ENCODE data around the gene MRTFA. TPM values are rescaled to one million over a fixed set of nuclear protein-coding genes. Genes with fewer than 3 reads are reported as not detected.
"Not testable (repeated sequence)": the region's sequence is repeated elsewhere in the genome, so short reads cannot be mapped to it uniquely, and the experiment has no call there.

MRTFA gene
- polyA plus RNA-seq, 2 of the 4 experiments (the other 2 are of a cell fraction) = 6.8 to 48.3 TPM

- H3K9me3 ChIP-seq = no peaks in the 10 kb centered on the region; the same call in 2 of the 3 replicates
- ChIA-PET POLR2A (no interaction called here), CTCF (interaction anchor here (1.3 kb wide), 1 partner anchor 148 kb away, joined by 3 read pairs; no protein-coding TSS in a partner anchor)
- FAIRE-seq (no peak), ATAC-seq (no peak), DNase-seq (ENCODE audit: low read depth in 1 of 2, low spot score in 1 of 2) (no peak)
- no peak overlapping the region for H3K4me3 ChIP-seq
- H3K27ac ChIP-seq = no peak overlapping the region
- peaks cover 41% of the 10 kb centered on the region for H3K4me1 ChIP-seq
- no peak overlapping the region for H3K4me2 ChIP-seq
- TF ChIP-seq CTCF (IDR thresholded peaks at IDR 0.05) (no peak), CHD2 (IDR thresholded peaks at IDR 0.05; ENCODE audit: low read length, partially characterized antibody) (no peak), MAZ (IDR thresholded peaks at IDR 0.05; ENCODE audit: borderline replicate concordance, low read depth, low read length) (no peak), HOXA7 (CRISPR knock-in tag; IDR thresholded peaks at IDR 0.05) (no peak), KDM1A (IDR thresholded peaks at IDR 0.05; ENCODE audit: low read depth) (no peak), ZC3H11A (IDR thresholded peaks at IDR 0.05) (no peak)
- WGBS (ENCODE audit: missing lambda C conversion rate) = 19% methylated on average over 1 of the region's 1 CpG
These were observed 51.2 kb downstream of the MRTFA start for GRCh38 chr22:40585310-40585751.

GRCh38 chr22:40584766-40585165, 51.8 kb downstream of the MRTFA start:
- H3K4me2 ChIP-seq; DNase-seq (ENCODE audit: low read depth in 1 of 2, low spot score in 1 of 2); H3K27ac ChIP-seq; CTCF ChIA-PET; POLR2A ChIA-PET; FAIRE-seq; H3K4me3 ChIP-seq; H3K9me3 ChIP-seq; ATAC-seq: not testable (repeated sequence)
- 95% methylated on average over 9 of the region's 9 CpGs for WGBS (ENCODE audit: missing lambda C conversion rate)
- peaks cover 41% of the 10 kb centered on the region for H3K4me1 ChIP-seq

GRCh38 chr22:40583053-40583741, 53.3 kb downstream of the MRTFA start:
- ATAC-seq = no peak
- ChIA-PET POLR2A (no interaction called here), CTCF (interaction anchor here (1.2 to 1.6 kb wide), 2 partner anchors 59 to 63 kb away, joined by 4 to 6 read pairs; no protein-coding TSS in a partner anchor)
- Histone ChIP-seq H3K4me3 (no peak overlapping the region), H3K4me1 (peaks cover 26% of the 10 kb centered on the region), H3K4me2 (no peak overlapping the region), H3K9me3 (no peaks in the 10 kb centered on the region; the same call in 2 of the 3 replicates), H3K27ac (no peak overlapping the region)
- WGBS (ENCODE audit: missing lambda C conversion rate) = 100% methylated on average over 1 of the region's 1 CpG
- no peak for TF ChIP-seq ELK1 (IDR thresholded peaks at IDR 0.05; ENCODE audit: low read depth, low read length)
- no peak for TF ChIP-seq MYC (IDR thresholded peaks at IDR 0.05; ENCODE audit: borderline replicate concordance, low read length)
- no peak for TF ChIP-seq SMC3 (IDR thresholded peaks at IDR 0.05)
- no peak for TF ChIP-seq MAFK (IDR thresholded peaks at IDR 0.05; ENCODE audit: partially characterized antibody)
- no peak for TF ChIP-seq CBX2 (IDR thresholded peaks at IDR 0.05; ENCODE audit: borderline replicate concordance, low read depth)
- TF ChIP-seq PHF8 (IDR thresholded peaks at IDR 0.05; ENCODE audit: borderline replicate concordance, low read depth) = no peak
- no peak for TF ChIP-seq HOXB13 (CRISPR knock-in tag; IDR thresholded peaks at IDR 0.05; ENCODE audit: low read depth)
- no peak for TF ChIP-seq MAX (IDR thresholded peaks at IDR 0.05)
- TF ChIP-seq CBX8 (IDR thresholded peaks at IDR 0.05) = no peak
- TF ChIP-seq ZC3H11A (IDR thresholded peaks at IDR 0.05) = no peak
- no peak for TF ChIP-seq ATOH8 (CRISPR knock-in tag; IDR thresholded peaks at IDR 0.05; ENCODE audit: low read depth)
- TF ChIP-seq BCL3 (IDR thresholded peaks at IDR 0.05) = no peak
- TF ChIP-seq ESRRA (IDR thresholded peaks at IDR 0.05; ENCODE audit: borderline replicate concordance, low read length) = no peak
- no peak for TF ChIP-seq NFE2L2 (conservative IDR thresholded peaks at IDR 0.05; ENCODE audit: low read length)
- DNase-seq (ENCODE audit: low read depth in 1 of 2, low spot score in 1 of 2) = no peak
- no peak for FAIRE-seq

All from A549 (cell line).